ACC112 (cell line): ENCODE results near the gene PANX3.

ENCODE experiments used
- H2AFZ ChIP-seq: fragments of 200-600 bp; sonication (generic); one replicate; pipeline ENCODE4 v1.6.0; 2017; ENCODE audit warnings: antibody characterized with exemption, low read length; ENCODE audit not compliant: unreplicated experiment
- H3K27ac ChIP-seq: fragments of 200-600 bp; sonication (generic); 2 replicates; pipeline ENCODE4 v1.5.1; 2014; ENCODE audit warnings: low read depth, mild to moderate bottlenecking, antibody characterized with exemption, low read length, moderate library complexity
- H3K27me3 ChIP-seq: fragments of 200-600 bp; sonication (generic); 2 replicates; pipeline ENCODE4 v1.6.1; 2014; ENCODE audit warnings: mild to moderate bottlenecking, antibody characterized with exemption, low read length, moderate library complexity, mixed read lengths; ENCODE audit not compliant: insufficient read depth
- H3K36me3 ChIP-seq: fragments of 200-600 bp; sonication (generic); 2 replicates; pipeline ENCODE4 v1.6.1; 2016; ENCODE audit warnings: mild to moderate bottlenecking, antibody characterized with exemption, low read length, moderate library complexity, mixed read lengths; ENCODE audit not compliant: insufficient read depth
- H3K4me1 ChIP-seq: fragments of 200-600 bp; sonication (generic); one replicate; pipeline ENCODE4 v1.6.1; 2016; ENCODE audit warnings: low read length, mixed read lengths; ENCODE audit not compliant: insufficient read depth, unreplicated experiment, control insufficient read depth
- H3K4me3 ChIP-seq: fragments of 200-600 bp; sonication (generic); 2 replicates; pipeline ENCODE4 v1.5.1; 2014; ENCODE audit warnings: mild to moderate bottlenecking, low read depth, low read length
- H3K79me2 ChIP-seq: fragments of 200-600 bp; sonication (generic); one replicate; pipeline ENCODE4 v1.6.0; 2016; ENCODE audit warnings: low read length; ENCODE audit not compliant: control insufficient read depth, unreplicated experiment, insufficient read depth

Gene PANX3

DNA sequence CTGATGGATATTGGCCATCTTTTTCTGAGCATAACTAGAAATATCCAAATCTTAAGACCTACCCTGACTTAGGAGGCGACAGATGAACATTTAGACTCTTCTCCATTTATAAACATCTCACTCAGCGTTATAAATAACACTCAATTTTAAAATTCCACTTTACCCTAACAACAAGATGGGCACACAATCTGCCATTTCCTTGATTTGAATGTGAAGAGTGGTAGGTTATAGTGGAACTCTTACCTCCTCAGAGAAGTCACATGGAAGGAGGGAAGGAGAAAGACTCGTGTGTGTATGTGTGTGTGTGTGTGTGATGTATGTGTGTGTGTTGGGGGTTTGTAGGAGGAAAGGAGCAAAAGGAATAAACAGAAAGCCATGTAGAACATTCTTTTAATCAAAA, 47.3 kb downstream of the PANX3 start:
- Histone ChIP-seq H3K4me3 (no peak overlapping the region), H3K27ac (no peak overlapping the region), H3K79me2 (no peaks in the 10 kb centered on the region), H3K36me3 (no peaks in the 10 kb centered on the region), H3K4me1 (no peaks in the 10 kb centered on the region), H2AFZ (no peak overlapping the region), H3K27me3 (no peaks in the 10 kb centered on the region)

DNA sequence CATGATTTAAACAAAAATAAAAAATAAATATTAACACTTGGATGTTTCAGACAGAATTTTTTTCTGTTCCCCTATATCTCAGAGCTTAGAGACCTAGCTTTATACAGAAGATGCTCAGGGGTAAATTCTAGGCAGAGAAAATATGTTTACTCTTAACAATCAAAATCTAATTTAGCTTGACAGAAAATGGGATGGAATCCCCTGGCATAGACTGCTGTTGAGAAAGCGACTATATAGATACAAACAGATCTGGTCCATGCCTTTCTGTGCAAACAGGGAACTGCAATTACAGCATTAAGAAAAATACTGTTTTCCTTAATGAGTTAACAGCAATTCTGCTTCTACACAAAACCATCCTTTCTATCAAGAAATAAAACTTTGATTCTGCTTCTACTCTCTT, 47.8 kb downstream of the PANX3 start:
- no peak overlapping the region for H3K27ac ChIP-seq
- no peak overlapping the region for H2AFZ ChIP-seq
- H3K36me3 ChIP-seq = no peaks in the 10 kb centered on the region
- no peak overlapping the region for H3K4me3 ChIP-seq
- no peaks in the 10 kb centered on the region for H3K27me3 ChIP-seq
- no peaks in the 10 kb centered on the region for H3K79me2 ChIP-seq
- no peaks in the 10 kb centered on the region for H3K4me1 ChIP-seq

DNA sequence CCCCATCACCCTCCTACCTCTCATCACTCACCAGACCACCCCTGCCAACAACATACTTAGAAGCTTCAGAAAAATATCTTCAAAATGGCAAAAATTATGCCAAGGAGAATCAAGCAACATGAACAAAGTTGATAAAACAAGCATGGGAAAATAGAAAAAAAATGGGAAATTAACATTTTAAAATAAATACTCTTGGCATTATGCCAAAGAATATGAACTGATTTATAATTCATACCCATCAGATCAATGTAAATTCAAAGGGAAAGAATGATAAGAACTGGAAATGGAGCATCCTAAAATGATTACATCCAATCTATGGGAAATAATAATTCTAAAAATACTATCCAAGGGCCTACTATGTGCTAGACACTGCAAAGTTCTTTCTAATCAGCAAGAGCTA, 50.3 kb downstream of the PANX3 start:
- no peaks in the 10 kb centered on the region for H3K36me3 ChIP-seq
- no peaks in the 10 kb centered on the region for H3K79me2 ChIP-seq
- H3K27me3 ChIP-seq = no peaks in the 10 kb centered on the region
- no peak overlapping the region for H3K4me3 ChIP-seq
- no peaks in the 10 kb centered on the region for H3K4me1 ChIP-seq
- no peak overlapping the region for H3K27ac ChIP-seq
- H2AFZ ChIP-seq = no peak overlapping the region

DNA sequence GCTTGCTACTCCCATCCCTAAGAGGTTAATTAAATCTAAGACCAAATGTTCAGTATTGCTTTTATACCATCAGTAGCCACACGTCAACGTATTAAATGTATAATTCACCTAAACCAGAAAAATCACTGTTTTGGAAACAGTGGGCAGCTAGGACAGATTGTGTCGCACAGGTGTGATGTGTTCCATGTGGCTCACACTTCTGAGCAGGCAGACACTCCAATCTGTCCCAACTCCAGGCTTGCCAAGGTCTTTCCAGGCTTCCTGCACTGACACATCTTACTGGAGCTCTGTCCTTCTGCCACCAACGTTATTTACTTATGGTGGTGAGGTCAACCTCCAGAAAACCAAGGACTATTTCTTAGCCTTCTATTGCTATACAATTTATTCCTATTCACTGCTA, 50.9 kb downstream of the PANX3 start:
- Histone ChIP-seq H3K27ac (no peak overlapping the region), H3K79me2 (no peaks in the 10 kb centered on the region), H2AFZ (no peak overlapping the region), H3K4me3 (no peak overlapping the region), H3K36me3 (no peaks in the 10 kb centered on the region), H3K4me1 (no peaks in the 10 kb centered on the region), H3K27me3 (no peaks in the 10 kb centered on the region)

DNA sequence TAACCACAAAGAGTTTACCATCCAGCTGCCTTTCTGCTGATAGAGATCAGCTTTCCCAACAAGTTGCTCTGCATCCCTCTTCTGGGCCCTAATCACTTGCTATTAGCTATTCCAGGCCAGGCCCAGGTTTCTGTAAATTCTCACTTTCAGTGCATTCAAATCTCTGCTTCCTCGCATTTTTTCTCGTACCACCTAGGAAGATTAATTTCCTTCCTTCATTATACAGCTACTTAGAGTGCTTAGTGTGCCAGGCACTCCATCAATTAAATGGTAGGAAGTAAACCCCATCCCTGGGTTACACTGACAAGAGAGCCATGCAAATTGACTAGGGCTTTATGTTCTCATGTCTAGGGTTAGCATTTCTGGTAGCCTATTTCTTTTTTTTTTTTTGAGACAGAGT, 52.6 kb downstream of the PANX3 start:
- Histone ChIP-seq H3K79me2 (no peaks in the 10 kb centered on the region), H3K27ac (no peak overlapping the region), H2AFZ (no peak overlapping the region), H3K27me3 (no peaks in the 10 kb centered on the region), H3K36me3 (no peaks in the 10 kb centered on the region), H3K4me3 (no peak overlapping the region), H3K4me1 (no peaks in the 10 kb centered on the region)

DNA sequence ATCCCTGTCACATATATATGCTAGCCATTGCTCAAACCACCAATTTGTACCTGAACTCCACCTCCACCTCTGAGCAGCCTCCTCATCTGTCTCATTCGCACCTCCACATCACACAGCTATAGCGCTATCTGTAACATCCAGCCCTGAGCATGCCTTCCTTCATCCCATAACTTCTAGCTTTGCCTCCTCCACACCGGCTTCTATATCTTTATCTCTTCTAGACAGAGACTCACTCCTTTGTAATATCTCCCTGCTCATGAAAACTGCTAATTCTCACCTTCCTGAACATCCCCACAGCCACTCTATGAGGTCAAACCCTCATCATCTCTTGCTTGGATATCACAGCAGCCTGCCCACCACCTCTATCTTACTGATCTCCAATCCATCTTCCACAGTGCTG, 56.4 kb downstream of the PANX3 start:
- Histone ChIP-seq H2AFZ (no peak overlapping the region), H3K36me3 (no peaks in the 10 kb centered on the region), H3K4me1 (peaks cover 4% of the 10 kb centered on the region), H3K27ac (no peak overlapping the region), H3K79me2 (no peaks in the 10 kb centered on the region), H3K4me3 (no peak overlapping the region), H3K27me3 (no peaks in the 10 kb centered on the region)

DNA sequence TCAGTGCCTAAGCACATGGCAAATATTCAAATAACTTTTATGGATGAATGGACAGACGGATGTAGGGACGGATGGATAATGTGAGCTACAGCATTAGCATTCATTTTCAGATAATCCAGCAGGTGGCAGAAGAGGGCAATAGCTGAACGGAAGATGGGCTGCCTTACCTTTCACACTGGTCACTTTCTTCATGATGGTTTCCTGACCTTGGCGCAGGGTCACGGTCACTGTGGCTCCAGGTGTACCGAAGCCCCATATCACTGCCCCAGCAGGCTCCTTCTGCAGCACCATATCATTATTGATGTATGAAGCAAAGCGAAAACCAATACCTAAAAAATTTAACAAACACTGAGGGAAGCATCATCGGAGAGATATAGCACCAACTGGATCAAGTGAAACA, 58.0 kb downstream of the PANX3 start:
- Histone ChIP-seq H3K4me1 (peaks cover 9% of the 10 kb centered on the region), H3K36me3 (no peaks in the 10 kb centered on the region), H3K79me2 (peaks cover 3% of the 10 kb centered on the region), H3K27me3 (no peaks in the 10 kb centered on the region), H3K4me3 (no peak overlapping the region), H3K27ac (no peak overlapping the region), H2AFZ (no peak overlapping the region)
